SU-DHL-6 (cell line): ENCODE data around the gene TSPAN32.

ENCODE experiments used
- CTCF ChIP-seq: fragments of 200-600 bp; sonication (generic); IDR thresholded peaks from one replicate; pipeline ENCODE4 v1.5.1; 2017; ENCODE audit warnings: antibody characterized with exemption, mild to moderate bottlenecking, low read length, moderate library complexity; ENCODE audit not compliant: insufficient read depth, poor library complexity, severe bottlenecking
- EZH2phosphoT487 ChIP-seq: fragments of 200-600 bp; sonication (generic), shearing (Covaris generic); conservative IDR thresholded peaks from 2 replicates; pipeline ENCODE4 v1.6.1; 2018; ENCODE audit warnings: mild to moderate bottlenecking, antibody characterized with exemption, low read length, moderate library complexity, mixed read lengths

GRCh38 chr11:2348986-2349385, 47.2 kb downstream of the TSPAN32 start:
- no peak for TF ChIP-seq CTCF
- TF ChIP-seq EZH2phosphoT487: no peak
